K562 (cell line): ENCODE measurements around the gene ARHGAP8. TPM values are rescaled to one million over a fixed set of nuclear protein-coding genes. Genes with fewer than 3 reads are reported as not detected.

ENCODE experiments used
- ATAC-seq: fragments of 200-7000 bp; cut with Tn5 transposase; 3 replicates; pipeline ENCODE4 v1.9.1; 2020; ENCODE audit warnings: moderate library complexity
- BruUV-seq: library from RNA; stranded (reverse); fragments of 400-500 nt; replicated peaks from 2 replicates; lab custom pipeline; 2021; lab: Mats Ljungman, UMichigan
- CTCF ChIA-PET: fragments of 300-600 bp; formaldehyde crosslinking; extraction: SDS; loops from one replicate; lab custom pipeline; 2021; ENCODE audit warnings: low intra/inter-chr PET ratio; lab: Yijun Ruan, JAX
- POLR2A ChIA-PET: fragments of 300-600, 350-650 bp; sonication (Branson Sonifier 250); formaldehyde crosslinking; extraction: SDS; loops from one replicate; lab custom pipeline; 2021; ENCODE audit warnings: antibody characterized with exemption, inconsistent platforms; lab: Yijun Ruan, JAX
- DNase-seq, 4 experiments: peaks; one replicate each; pipeline versions ENCODE4 v3.0.0 to v3.0.0-alpha.2; 2011 to 2018; ENCODE audit warnings: low spot score in 3 of 4, mixed read lengths in 3 of 4; ENCODE audit errors: extremely low read depth in 1 of 4
- FAIRE-seq: peaks from 2 replicates; lab custom pipeline; 2011; peaks lifted over from hg19 to GRCh38; lab: Jason Lieb, UNC
- H2AFZ ChIP-seq: 2 replicates; pipeline ENCODE4 v1.6.0; 2011; ENCODE audit warnings: low read depth, low read length, control low read depth, inconsistent platforms
- H3K27ac ChIP-seq: fragments of 200-600 bp; 3 replicates; pipeline ENCODE4 v1.8.0; 2011; ENCODE audit warnings: low read depth, mild to moderate bottlenecking, control low read depth, inconsistent platforms, low read length, moderate library complexity, mixed read lengths; ENCODE audit errors: extremely low read depth
- H3K27me3 ChIP-seq, 2 experiments: fragments of 300-600 bp in 1 of 2; 2 replicates in 1 of 2; 3 replicates in 1 of 2; pipeline versions ENCODE4 v1.6.0 to v1.8.0; 2011; ENCODE audit warnings: inconsistent platforms in 2 of 2, low read length in 2 of 2, mild to moderate bottlenecking in 1 of 2, mixed read lengths in 1 of 2, moderate library complexity in 1 of 2; ENCODE audit not compliant: control insufficient read depth in 2 of 2, insufficient read depth in 2 of 2
- H3K36me3 ChIP-seq: fragments of 300-600 bp; 3 replicates; pipeline ENCODE4 v1.8.0; 2011; ENCODE audit warnings: mild to moderate bottlenecking, low read length, inconsistent platforms; ENCODE audit not compliant: control insufficient read depth, insufficient read depth
- H3K4me1 ChIP-seq, 2 experiments: fragments of 200-600 bp in 1 of 2; replicated peaks in 1 of 2; 2 replicates in 1 of 2; 3 replicates in 1 of 2; pipeline versions ENCODE4 v1.5.1 to v1.8.0; 2011; ENCODE audit warnings: inconsistent platforms in 2 of 2, low read length in 2 of 2, mild to moderate bottlenecking in 1 of 2, mixed read lengths in 1 of 2, moderate library complexity in 1 of 2; ENCODE audit not compliant: control insufficient read depth in 2 of 2, insufficient read depth in 2 of 2
- H3K4me2 ChIP-seq: 2 replicates; pipeline ENCODE4 v1.6.1; 2011; ENCODE audit warnings: low read length, control low read depth, inconsistent platforms, mixed read lengths; ENCODE audit not compliant: insufficient read depth
- H3K4me3 ChIP-seq: fragments of 200-600 bp; sonication (generic), shearing (Covaris generic); 2 replicates; pipeline ENCODE4 v1.5.1; 2016; ENCODE audit warnings: control low read depth, inconsistent platforms
- H3K79me2 ChIP-seq: fragments of 200-600 bp; 3 replicates; pipeline ENCODE4 v1.8.0; 2011; ENCODE audit warnings: low read length, inconsistent platforms; ENCODE audit not compliant: control insufficient read depth, insufficient read depth
- H3K9ac ChIP-seq, 2 experiments: 2 replicates each; pipeline versions ENCODE4 v1.6.0 to v1.6.1; 2011; ENCODE audit warnings: low read depth in 2 of 2, low read length in 2 of 2, control low read depth in 1 of 2, inconsistent platforms in 1 of 2, mild to moderate bottlenecking in 1 of 2, mixed read lengths in 1 of 2; ENCODE audit not compliant: insufficient read depth in 1 of 2
- H3K9me1 ChIP-seq: one replicate; pipeline ENCODE4 v1.6.0; 2011; ENCODE audit warnings: inconsistent platforms, mild to moderate bottlenecking, low read length, moderate library complexity; ENCODE audit not compliant: control insufficient read depth, insufficient read depth
- H3K9me3 ChIP-seq: replicated peaks from 2 replicates; pipeline ENCODE4 v1.5.1; 2011; ENCODE audit warnings: low read depth, low read length, inconsistent platforms; ENCODE audit not compliant: control insufficient read depth, insufficient read depth
- H4K20me1 ChIP-seq: replicated peaks from 2 replicates; pipeline ENCODE4 v1.6.1; 2011; ENCODE audit warnings: low read length, inconsistent platforms, mixed read lengths; ENCODE audit not compliant: control insufficient read depth, insufficient read depth
- CBFA2T2 ChIP-seq: fragments of 450-650 bp; conservative IDR thresholded peaks from 2 replicates; pipeline ENCODE4 v1.6.1; 2017; ENCODE audit warnings: mild to moderate bottlenecking
- CBX1 ChIP-seq: sonication (generic); IDR thresholded peaks from 2 replicates; pipeline ENCODE4 v1.6.1; 2016; ENCODE audit warnings: antibody characterized with exemption, low read depth, mild to moderate bottlenecking
- E2F1 ChIP-seq: sonication (generic); formaldehyde crosslinking; IDR thresholded peaks from 2 replicates; pipeline ENCODE4 v1.8.1; 2023; ENCODE audit warnings: mild to moderate bottlenecking, missing genetic modification reagents, moderate library complexity
- FOXK2 ChIP-seq, 2 experiments: fragments of 450-650 bp; IDR thresholded peaks in 1 of 2; conservative IDR thresholded peaks in 1 of 2; 2 replicates each; pipeline ENCODE4 v1.6.1; 2016; ENCODE audit warnings: low read depth in 2 of 2, mild to moderate bottlenecking in 1 of 2
- HOXB6 ChIP-seq: fragments of 250-450 bp; sonication (Bioruptor Pico); IDR thresholded peaks from 2 replicates; pipeline ENCODE4 v1.5.1; 2022; ENCODE audit warnings: mild to moderate bottlenecking, borderline replicate concordance
- MEF2D ChIP-seq: conservative IDR thresholded peaks from 2 replicates; pipeline ENCODE4 v1.6.1; 2016; ENCODE audit warnings: low read depth, missing genetic modification characterization, missing compliant biosample characterization
- NFIX ChIP-seq: fragments of 250-450 bp; sonication (Bioruptor Pico); IDR thresholded peaks from 2 replicates; pipeline ENCODE4 v1.4.0; 2020; ENCODE audit warnings: low read depth, mild to moderate bottlenecking, moderate library complexity
- NRF1 ChIP-seq, 2 experiments: fragments of 450-650 bp; IDR thresholded peaks in 1 of 2; conservative IDR thresholded peaks in 1 of 2; 2 replicates each; pipeline ENCODE4 v1.6.1; 2014; ENCODE audit warnings: mild to moderate bottlenecking in 2 of 2
- SAFB ChIP-seq: fragments of 200-400 bp; formaldehyde crosslinking; IDR thresholded peaks from 2 replicates; pipeline ENCODE4 v1.6.1; 2017; ENCODE audit warnings: low read depth, low read length, borderline replicate concordance
- SNRNP70 ChIP-seq: fragments of 200-400 bp; formaldehyde crosslinking; optimal IDR thresholded peaks from 2 replicates; pipeline ENCODE3; 2017; ENCODE audit warnings: low read depth, low read length
- TBP ChIP-seq: optimal IDR thresholded peaks from 2 replicates; pipeline ENCODE3; 2011; ENCODE audit warnings: low read depth, low read length, improper control_type of control experiment
- TRIM24 ChIP-seq, 2 experiments: fragments of 450-650 bp; IDR thresholded peaks; 2 replicates each; pipeline ENCODE4 v1.6.1; 2016
- ZNF551 ChIP-seq: fragments of 250-450 bp; sonication (Bioruptor Pico); IDR thresholded peaks from 2 replicates; pipeline ENCODE4 v1.5.0; 2021; ENCODE audit warnings: mild to moderate bottlenecking, moderate library complexity
- WGBS: fragments of 100-300 bp; shearing (Covaris generic); methylation state at CpG from one replicate; pipeline ENCODE4 v1.1.6; 2016; ENCODE audit warnings: low coverage, mixed read lengths; ENCODE audit not compliant: insufficient coverage; ENCODE audit errors: missing lambda C conversion rate; 5-methylcytosine and 5-hydroxymethylcytosine counted together
- in situ Hi-C: fragments of 300-500 bp; cut with MboI; formaldehyde crosslinking; loops from 4 replicates; pipeline ENCODE4 v1.15.0; 2018; ENCODE audit warnings: inconsistent platforms, mixed read lengths
- intact Hi-C: fragments of 100-400 bp; cut with micrococcal nuclease; formaldehyde crosslinking; loops from 2 replicates; pipeline ENCODE4 v1.14.2; 2022
- polyA plus RNA-seq, 8 experiments: library from polyadenylated mRNA; depleted of rRNA in 4 of 8; stranded (reverse) in 5 of 8; unstranded in 3 of 8; fragments of >200 nt; fragmentation: Nextera tagmentation in 2 of 8; fragmentation: Illumina TruSeq in 1 of 8; extraction: Ambion mirVana in 2 of 8; extraction: Trizol in 1 of 8; gene quantifications; 2 replicates each; pipeline versions ENCODE4 v1.2.1 to v1.2.3, GENCODE V29; 2011 to 2014; ENCODE audit warnings: inconsistent platforms in 1 of 8, missing spikeins in 1 of 8
- total RNA-seq, 7 experiments: library from RNA; depleted of rRNA in 6 of 7; stranded (reverse); fragments of >200 nt in 6 of 7; fragmentation: Illumina TruSeq in 2 of 7; extraction: Trizol in 2 of 7; gene quantifications; 2 replicates each; pipeline versions ENCODE4 v1.2.1 to v1.2.3, GENCODE V29; 2011 to 2021; ENCODE audit warnings: low replicate concordance in 1 of 7

Gene ARHGAP8
- total and polyA plus RNA-seq, 9 of the 15 experiments (the other 6 are each of a cell fraction or from before 2014, with no cell fraction given) = 0.15 to 2.2 (median 0.62) TPM

- no peak overlapping the region for H3K4me3 ChIP-seq
- TF ChIP-seq HOXB6 (CRISPR knock-in tag) (no peak), NFIX (CRISPR knock-in tag) (no peak), FOXK2 (conservative IDR thresholded peaks at IDR 0.05 in 1 of 2, IDR thresholded peaks at IDR 0.05 in 1 of 2; ENCODE audit: low read depth in 2 of 2) (no peak), ZNF551 (CRISPR knock-in tag) (no peak), SNRNP70 (no peak), TBP (no peak), CBFA2T2 (no peak), NRF1 (conservative IDR thresholded peaks at IDR 0.05 in 1 of 2, IDR thresholded peaks at IDR 0.05 in 1 of 2) (no peak), TRIM24 (IDR thresholded peaks at IDR 0.05) (no peak), SAFB (no peak), CBX1 (no peak), MEF2D (tag) (no peak), E2F1 (no peak)
- BruUV-seq = no TSS peak
- H3K9me3 ChIP-seq = no peaks in the 10 kb centered on the region
- intact Hi-C loops = no loop called here
- H3K9ac ChIP-seq = no peak overlapping the region
- no peak overlapping the region for H2AFZ ChIP-seq
- CTCF ChIA-PET = no interaction called here
- peaks cover 0 to 36% of the 10 kb centered on the region in 2 experiments; a peak in 3 of 5 replicates for H3K27me3 ChIP-seq
- DNase-seq = no peak
- no peaks in the 10 kb centered on the region for H3K4me1 ChIP-seq
- H3K27ac ChIP-seq = no peak overlapping the region
- no peaks in the 10 kb centered on the region for H3K79me2 ChIP-seq
- FAIRE-seq = no peak
- no peak for ATAC-seq
- in situ Hi-C loops = loop anchor here (25.0 kb wide), 1 partner anchor 423 kb away; the partner anchor contains the start of gene KIAA0930
- H3K4me2 ChIP-seq = no peak overlapping the region
- H3K36me3 ChIP-seq = no peaks in the 10 kb centered on the region
- whole genome bisulfite sequencing = 8% methylated on average over 16 of the region's 25 CpGs
- no peaks in the 10 kb centered on the region for H3K9me1 ChIP-seq
- no peaks in the 10 kb centered on the region for H4K20me1 ChIP-seq
- POLR2A ChIA-PET = interaction anchor here (0.5 to 0.7 kb wide), 2 partner anchors 9 to 654 kb away, joined by 3 to 4 read pairs; no protein-coding TSS in a partner anchor
Observed at GRCh38 chr22:44814266-44815098, 62.1 kb downstream of the ARHGAP8 start.
